ENCODE measurements around the gene EEF1A1.
"Not testable (repeated sequence)": the region's sequence is repeated elsewhere in the genome, so short reads cannot be mapped to it uniquely, and the experiment has no call there.

The EEF1A1 gene

GRCh38 chr6:73520688-73521350, at the start of gene EEF1A1:
TSS of gene EEF1A1 (minus strand) at chr6:73521032. CDS start at chr6:73520026, 1,006 bp downstream.
- peak; percentile 99 for DNase-seq (ENCODE audit: low spot score)

- DNase-seq (ENCODE audit: low spot score): no peak
Measured at GRCh38 chr6:73569121-73569520, 48.3 kb upstream of the EEF1A1 start.

- peak; percentile 89 for DNase-seq (ENCODE audit: low spot score)
Measured at GRCh38 chr6:73566954-73567591, 46.2 kb upstream of the EEF1A1 start.

DNA sequence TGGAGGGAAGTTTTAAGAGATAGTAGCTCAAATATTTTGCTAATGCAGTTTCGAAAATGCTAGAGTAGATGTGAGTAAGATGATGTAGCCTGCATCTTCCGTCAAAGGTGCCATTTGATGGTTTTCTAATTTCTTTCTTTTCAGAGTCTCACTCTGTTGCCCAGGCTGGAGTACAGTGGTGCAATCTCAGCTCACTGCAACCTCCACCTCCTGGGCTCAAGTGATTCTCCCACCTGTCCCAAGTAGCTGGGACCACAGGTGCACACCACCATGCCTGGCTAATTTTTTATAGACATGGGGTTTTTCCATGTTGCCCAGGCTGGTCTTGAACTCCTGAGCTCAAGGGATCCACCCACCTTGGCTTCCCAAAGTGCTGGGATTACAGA, 45.6 kb upstream of the EEF1A1 start:
- not testable (repeated sequence) for DNase-seq (ENCODE audit: low spot score)

DNA sequence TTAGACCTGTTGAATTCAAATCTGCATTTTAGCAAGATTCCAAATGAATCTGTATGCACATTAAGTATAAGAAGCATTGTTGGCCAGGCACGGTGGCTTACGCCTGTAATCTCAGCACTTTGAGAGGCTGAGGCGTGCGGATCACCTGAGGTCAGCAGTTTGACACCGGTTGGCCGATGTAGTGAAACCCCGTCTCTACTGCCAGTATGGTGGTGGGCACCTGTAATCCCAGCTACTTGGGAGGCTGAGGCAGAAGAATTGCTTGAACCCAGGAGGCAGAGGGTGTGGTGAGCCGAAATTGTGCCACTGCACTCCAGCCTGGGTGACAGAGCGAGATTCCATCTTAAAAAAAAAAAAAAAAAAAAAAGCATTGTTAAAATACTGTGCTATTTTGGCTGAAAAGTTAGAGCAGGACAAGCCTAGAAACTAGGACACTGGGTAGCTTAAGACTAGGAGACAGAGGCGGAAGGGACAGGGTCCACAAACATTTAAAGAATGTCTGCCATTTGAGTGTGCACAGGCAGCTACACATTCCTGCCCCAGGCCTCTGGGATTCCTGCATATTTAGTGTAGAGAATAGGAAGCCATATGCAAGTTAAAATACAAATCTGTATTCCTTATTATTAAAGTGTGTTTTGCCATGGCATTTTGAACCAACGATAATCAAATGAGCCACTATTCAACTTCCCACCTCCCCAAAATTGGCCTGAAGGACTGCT, 45.1 kb upstream of the EEF1A1 start:
- no peak for DNase-seq (ENCODE audit: low spot score)

- DNase-seq (ENCODE audit: low spot score): no peak
Measured at GRCh38 chr6:73564578-73565345, 43.9 kb upstream of the EEF1A1 start.

DNA sequence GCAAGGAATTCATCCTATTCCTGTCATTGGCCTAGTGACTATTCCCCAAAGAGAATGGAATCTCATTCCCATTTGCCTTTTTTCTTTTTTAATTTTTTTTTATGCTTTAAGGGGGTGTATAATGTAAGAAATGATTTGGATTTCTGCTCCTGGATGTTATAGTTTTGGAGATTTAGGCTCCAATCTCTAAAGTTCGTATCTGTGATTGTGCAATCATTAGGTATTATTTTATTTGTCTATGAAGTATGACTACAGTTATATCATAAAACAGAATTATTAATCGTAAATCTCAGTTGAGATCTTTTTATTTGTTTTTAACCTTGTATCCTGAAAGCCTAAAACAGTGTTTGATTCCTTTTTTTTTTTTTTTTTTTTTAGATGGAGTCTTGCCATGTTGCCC, 41.7 kb upstream of the EEF1A1 start:
- DNase-seq (ENCODE audit: low spot score): no peak

DNA sequence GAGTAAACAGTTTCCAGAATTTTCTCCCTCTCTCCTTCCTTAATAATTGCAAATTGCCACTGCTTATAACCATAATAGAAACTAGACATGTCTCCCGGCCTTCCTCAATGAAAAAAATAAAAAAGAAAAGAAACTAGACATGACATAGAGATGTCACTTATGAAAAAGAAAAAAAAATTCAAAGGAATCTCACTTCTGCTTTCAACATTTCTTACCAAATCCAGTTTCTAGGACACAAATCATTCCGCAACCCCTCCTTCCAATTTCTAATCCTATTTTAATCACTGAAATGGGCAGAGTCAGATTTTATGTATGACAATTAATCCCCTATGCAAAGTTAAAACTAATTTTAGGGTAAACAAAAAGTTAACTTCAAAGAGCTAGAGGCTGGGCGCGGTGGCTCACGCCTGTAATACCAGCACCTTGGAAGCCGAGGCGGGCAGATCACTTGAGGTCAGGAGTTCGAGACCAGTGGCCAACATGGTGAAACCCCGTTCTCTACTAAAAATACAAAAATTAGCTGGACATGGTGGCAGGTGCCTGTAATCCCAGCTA, 40.1 kb upstream of the EEF1A1 start:
- no peak for DNase-seq (ENCODE audit: low spot score)

- DNase-seq (ENCODE audit: low spot score): no peak
Measured at GRCh38 chr6:73560182-73560732, 39.4 kb upstream of the EEF1A1 start.

DNA sequence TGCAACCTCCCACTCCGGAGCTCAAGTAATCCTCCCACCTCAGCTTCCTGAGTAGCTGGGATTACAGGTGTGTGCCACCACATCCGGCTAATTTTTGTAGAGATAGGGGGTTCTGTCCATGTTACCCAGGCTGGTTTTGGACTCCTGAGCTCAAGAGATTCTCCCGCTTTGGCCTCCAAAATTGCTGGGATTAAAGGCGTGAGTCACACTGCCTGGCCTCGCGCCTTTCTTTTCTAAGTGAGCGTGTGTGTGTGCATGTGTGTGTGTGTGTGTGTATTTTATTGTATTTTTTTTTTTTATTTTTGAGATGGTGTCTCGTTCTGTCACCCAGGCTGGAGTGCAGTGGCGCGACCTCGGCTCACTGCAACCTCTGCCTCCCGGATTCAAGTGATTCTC, 38.6 kb upstream of the EEF1A1 start:
- DNase-seq (ENCODE audit: low spot score): not testable (repeated sequence)

GRCh38 chr6:73558624-73559398, 38.0 kb upstream of the EEF1A1 start:
- no peak for DNase-seq (ENCODE audit: low spot score)

GRCh38 chr6:73556836-73557235, 36.0 kb upstream of the EEF1A1 start:
- no peak for DNase-seq (ENCODE audit: low spot score)

DNA sequence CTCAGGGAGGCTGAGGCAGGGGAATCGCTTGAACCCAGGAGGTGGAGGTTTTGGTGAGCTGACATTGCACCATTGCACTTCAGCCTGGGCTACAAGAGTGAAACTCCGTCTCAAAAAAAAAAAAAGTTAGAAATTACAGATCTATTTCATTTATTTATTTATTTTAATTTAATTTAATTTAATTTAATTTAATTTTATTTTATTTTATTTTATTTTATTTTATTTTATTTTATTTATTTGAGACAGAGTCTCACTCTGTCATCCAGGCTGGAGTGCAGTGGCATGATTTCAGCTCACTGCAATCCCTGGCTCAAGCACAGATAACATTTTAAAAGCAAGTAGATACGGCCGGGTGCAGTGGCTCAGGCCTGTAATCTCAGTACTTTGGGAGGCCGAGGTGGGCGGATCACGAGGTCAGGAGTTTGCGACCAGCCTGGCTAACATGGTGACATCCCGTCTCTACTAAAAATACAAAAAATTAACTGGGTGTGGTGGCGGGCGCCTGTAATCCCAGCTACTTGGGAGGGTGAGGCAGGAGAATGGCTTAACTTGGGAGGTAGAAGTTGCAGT, 34.6 kb upstream of the EEF1A1 start:
- not testable (repeated sequence) for DNase-seq (ENCODE audit: low spot score)

DNA sequence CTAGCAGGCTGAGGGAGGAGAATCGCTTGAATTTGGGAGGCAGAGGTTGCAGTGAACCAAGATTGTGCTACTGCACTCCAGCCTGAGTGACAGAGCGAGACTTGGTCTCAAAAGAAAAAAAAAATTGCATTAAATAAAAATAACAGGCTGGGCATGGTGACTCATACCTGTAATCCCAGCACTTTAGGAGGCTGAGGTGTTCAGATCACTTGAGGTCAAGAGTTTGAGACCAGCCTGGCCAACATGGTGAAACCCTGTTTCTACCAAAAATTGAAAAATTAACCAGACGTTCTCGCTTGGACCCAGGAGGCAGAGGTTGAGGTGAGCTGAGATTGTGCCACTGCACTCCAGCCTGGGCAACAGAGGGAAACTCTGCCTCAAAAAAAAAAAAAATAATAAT, 30.3 kb upstream of the EEF1A1 start:
- not testable (repeated sequence) for DNase-seq (ENCODE audit: low spot score)

GRCh38 chr6:73548458-73549446, 27.9 kb upstream of the EEF1A1 start:
- no peak for DNase-seq (ENCODE audit: low spot score)

DNA sequence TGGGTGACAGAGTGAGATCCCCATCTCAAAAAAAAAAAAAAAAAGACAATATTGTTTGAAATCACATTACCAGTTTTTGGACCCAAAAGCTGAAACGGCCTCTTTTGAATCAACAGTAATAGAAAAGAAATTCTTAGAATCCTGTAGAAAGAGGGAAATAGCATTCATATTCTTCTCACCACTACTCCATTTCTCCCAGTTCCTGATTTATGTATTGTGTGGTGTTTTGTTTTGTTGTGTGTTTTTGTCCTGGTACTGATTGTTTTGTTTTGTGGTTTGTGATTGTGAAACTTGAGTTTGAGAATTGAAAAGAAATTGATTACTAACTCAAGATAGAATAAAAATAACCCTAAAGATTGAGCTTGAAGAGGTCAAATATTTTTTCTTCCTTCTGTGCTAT, 26.2 kb upstream of the EEF1A1 start:
- no peak for DNase-seq (ENCODE audit: low spot score)

- DNase-seq (ENCODE audit: low spot score): no peak
Measured at GRCh38 chr6:73542891-73543290, 22.1 kb upstream of the EEF1A1 start.

DNA sequence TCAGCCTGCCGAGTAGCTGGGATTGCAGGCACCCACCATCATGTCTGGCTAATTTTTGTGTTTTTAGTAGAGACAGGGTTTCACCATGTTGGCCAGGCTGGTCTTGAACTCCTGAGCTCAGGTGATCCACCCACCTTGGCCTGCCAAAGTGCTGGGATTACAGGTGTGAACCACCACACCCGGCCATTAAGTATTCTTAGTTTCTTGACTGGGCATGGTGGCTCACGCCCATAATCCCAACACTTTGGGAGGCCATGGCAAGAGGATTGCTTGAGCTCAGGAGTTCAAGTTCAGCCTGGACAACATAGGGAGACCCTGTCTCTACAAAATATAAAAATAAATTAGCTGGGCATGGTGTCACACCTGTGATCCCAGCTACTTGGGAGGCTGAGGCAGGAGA, 21.6 kb upstream of the EEF1A1 start:
- not testable (repeated sequence) for DNase-seq (ENCODE audit: low spot score)

- no peak for DNase-seq (ENCODE audit: low spot score)
Measured at GRCh38 chr6:73538116-73538779, 17.4 kb upstream of the EEF1A1 start.

Measured in LoVo (cell line).